Endothelial cell of umbilical vein (primary cell): ENCODE measurements around the gene DNAAF2. TPM values are rescaled to one million over a fixed set of nuclear protein-coding genes. Genes with fewer than 3 reads are reported as not detected.

Experiments
- BruUV-seq: library from RNA; stranded (reverse); fragments of 400-500 nt; replicated peaks from 2 replicates; lab custom pipeline; 2021; lab: Mats Ljungman, UMichigan
- CTCF ChIA-PET: fragments of 300-600, 350-600 bp; sonication (Branson Sonifier 250); formaldehyde crosslinking; loops from one replicate; lab custom pipeline; 2021; ENCODE audit warnings: antibody characterized with exemption, inconsistent platforms; lab: Charles Lee
- POLR2A ChIA-PET: fragments of 300-600, 350-600 bp; sonication (Branson Sonifier 250); formaldehyde crosslinking; loops from one replicate; lab custom pipeline; 2021; ENCODE audit warnings: antibody characterized with exemption, inconsistent platforms; lab: Charles Lee
- DNase-seq: peaks from one replicate; pipeline ENCODE4 v3.0.0-alpha.2; 2011; ENCODE audit warnings: low read depth, low spot score
- FAIRE-seq: peaks from 2 replicates; lab custom pipeline; 2011; peaks lifted over from hg19 to GRCh38; lab: Jason Lieb, UNC
- H2AFZ ChIP-seq: 2 replicates; pipeline ENCODE4 v1.6.0; 2012; ENCODE audit warnings: low read depth, low read length, control low read depth, inconsistent platforms
- H3K27ac ChIP-seq: 2 replicates; pipeline ENCODE4 v1.5.1; 2011; ENCODE audit warnings: low read depth, mild to moderate bottlenecking, control low read depth, low read length, moderate library complexity; ENCODE audit not compliant: insufficient read depth
- H3K27me3 ChIP-seq, 2 experiments: 2 replicates each; pipeline versions ENCODE4 v1.6.0 to v1.6.1; 2011; ENCODE audit warnings: low read length in 2 of 2, mixed read lengths in 1 of 2; ENCODE audit not compliant: control insufficient read depth in 2 of 2, insufficient read depth in 2 of 2
- H3K36me3 ChIP-seq, 2 experiments: 2 replicates in 1 of 2; 3 replicates in 1 of 2; pipeline ENCODE4 v1.5.1; 2011; ENCODE audit warnings: low read length in 2 of 2, mild to moderate bottlenecking in 1 of 2, moderate library complexity in 1 of 2; ENCODE audit not compliant: control insufficient read depth in 2 of 2, insufficient read depth in 2 of 2; ENCODE audit errors: extremely low read depth in 1 of 2
- H3K4me1 ChIP-seq: 3 replicates; pipeline ENCODE4 v1.5.1; 2011; ENCODE audit warnings: mild to moderate bottlenecking, low read length; ENCODE audit not compliant: control insufficient read depth, insufficient read depth; ENCODE audit errors: extremely low read depth
- H3K4me2 ChIP-seq: 2 replicates; pipeline ENCODE4 v1.6.1; 2011; ENCODE audit warnings: low read length, control low read depth, mixed read lengths; ENCODE audit not compliant: insufficient read depth
- H3K4me3 ChIP-seq, 3 experiments: fragments of 200-600 bp in 1 of 3; sonication (generic), shearing (Covaris generic) in 1 of 3; replicated peaks in 1 of 3; 2 replicates each; pipeline ENCODE4 v1.5.1; 2011 to 2016; ENCODE audit warnings: control low read depth in 3 of 3, low read length in 3 of 3, mild to moderate bottlenecking in 2 of 3, inconsistent platforms in 1 of 3, low read depth in 1 of 3, moderate library complexity in 1 of 3; ENCODE audit not compliant: insufficient read depth in 1 of 3
- H3K79me2 ChIP-seq: 2 replicates; pipeline ENCODE4 v1.6.0; 2012; ENCODE audit warnings: low read length, inconsistent platforms; ENCODE audit not compliant: control insufficient read depth, insufficient read depth
- H3K9ac ChIP-seq: replicated peaks from 2 replicates; pipeline ENCODE3; 2011; ENCODE audit warnings: low read length, control low read depth; ENCODE audit not compliant: insufficient read depth; ENCODE audit errors: extremely low read depth
- H3K9me1 ChIP-seq: replicated peaks from 3 replicates; pipeline ENCODE4 v1.6.0; 2011; ENCODE audit warnings: mild to moderate bottlenecking, low read length; ENCODE audit not compliant: control insufficient read depth, insufficient read depth; ENCODE audit errors: extremely low read depth
- H3K9me3 ChIP-seq: replicated peaks from 2 replicates; pipeline ENCODE4 v1.5.1; 2012; ENCODE audit warnings: low read length, inconsistent platforms; ENCODE audit not compliant: control insufficient read depth, insufficient read depth
- H4K20me1 ChIP-seq: replicated peaks from 2 replicates; pipeline ENCODE3; 2011; ENCODE audit warnings: mild to moderate bottlenecking, low read length; ENCODE audit not compliant: control insufficient read depth, insufficient read depth; ENCODE audit errors: extremely low read depth
- CTCF ChIP-seq, 2 donors: IDR thresholded peaks; 1 replicate in 1 of 2; 2 replicates in 1 of 2; pipeline ENCODE4 v1.5.1; 2011; ENCODE audit warnings: low read length in 2 of 2, mild to moderate bottlenecking in 2 of 2, moderate library complexity in 2 of 2, control low read depth in 1 of 2, inconsistent platforms in 1 of 2, low read depth in 1 of 2; ENCODE audit not compliant: insufficient read depth in 1 of 2; ENCODE audit errors: extremely low read depth in 1 of 2
- GATA2 ChIP-seq: IDR thresholded peaks from 2 replicates; pipeline ENCODE4 v1.7.0; 2011; ENCODE audit warnings: low read depth, mild to moderate bottlenecking, moderate library complexity, mixed read lengths, low read length; ENCODE audit not compliant: insufficient read length, insufficient read depth
- JUN ChIP-seq: IDR thresholded peaks from 2 replicates; pipeline ENCODE4 v1.6.1; 2011; ENCODE audit warnings: borderline replicate concordance, low read depth; ENCODE audit not compliant: insufficient read length, insufficient read depth
- MAX ChIP-seq: IDR thresholded peaks from 2 replicates; pipeline ENCODE4 v1.6.1; 2011; ENCODE audit not compliant: insufficient read depth, insufficient read length
- POLR2AphosphoS5 ChIP-seq: IDR thresholded peaks from 2 replicates; pipeline ENCODE4 v1.6.1; 2012; ENCODE audit warnings: low read depth, mild to moderate bottlenecking, control low read depth, low read length, moderate library complexity; ENCODE audit not compliant: insufficient read depth
- dilution Hi-C: fragments of 300-500 bp; cut with MboI; formaldehyde crosslinking; loops from one replicate; pipeline ENCODE4 v1.15.0; 2019; ENCODE audit warnings: low sequenced_read_pairs; ENCODE audit not compliant: extremely low pct_ligation_motif_present
- intact Hi-C: fragments of 100-400 bp; cut with micrococcal nuclease; formaldehyde crosslinking; loops from one replicate; pipeline ENCODE4 v1.10.0; 2022
- polyA plus RNA-seq, 4 experiments: library from polyadenylated mRNA; depleted of rRNA in 3 of 4; stranded (reverse) in 3 of 4; unstranded in 1 of 4; fragments of >200 nt; gene quantifications; 2 replicates each; pipeline versions ENCODE4 v1.2.1 to v1.2.3, GENCODE V29; 2011 to 2012; ENCODE audit warnings: missing spikeins in 1 of 4
- total RNA-seq: library from RNA; stranded (reverse); gene quantifications from 2 replicates; pipeline ENCODE4 v1.2.3, GENCODE V29; 2021

Gene DNAAF2
- total and polyA plus RNA-seq, 2 donors (not counting 3 experiments of a cell fraction or from before 2014, with no cell fraction given): 3.0 to 5.7 TPM

GRCh38 chr14:49622022-49622607 is 12.9 kb downstream of the DNAAF2 start:
- no peak overlapping the region for H2AFZ ChIP-seq
- peaks cover 79% of the 10 kb centered on the region for H3K79me2 ChIP-seq
- ChIA-PET CTCF (interaction anchor here (1.0 to 6.4 kb wide), 3 partner anchors 11 to 160 kb away, joined by 3 to 80 read pairs (median 9); partner anchors contain the start of gene DNAAF2), POLR2A (interaction anchor here (0.6 to 2.5 kb wide), 2 partner anchors 17 to 148 kb away, joined by 5 to 11 read pairs; no protein-coding TSS in a partner anchor)
- no peak overlapping the region for H3K27ac ChIP-seq
- no peaks in the 10 kb centered on the region for H3K27me3 ChIP-seq
- no peaks in the 10 kb centered on the region for H3K9me3 ChIP-seq
- H3K36me3 ChIP-seq: peaks cover 0 to 3% of the 10 kb centered on the region in 2 experiments
- H3K4me2 ChIP-seq: peak overlapping the region; percentile 86
- TF ChIP-seq GATA2: no peak
- peak overlapping the region; percentile 59 to 95 (median 83) for H3K4me3 ChIP-seq
- FAIRE-seq: peak; percentile 8
- H3K4me1 ChIP-seq: peaks cover 40% of the 10 kb centered on the region
- DNase-seq: peak; percentile 18
- no peaks in the 10 kb centered on the region for H3K9me1 ChIP-seq
- intact Hi-C loops (loop anchor here (10.0 kb wide), 1 partner anchor 613 kb away; the partner anchor contains the start of gene SOS2), dilution Hi-C loops (no loop called here)
- H4K20me1 ChIP-seq: no peaks in the 10 kb centered on the region
- H3K9ac ChIP-seq: peak overlapping the region; percentile 90
- TSS peak; percentile 53 for BruUV-seq

GRCh38 chr14:49621114-49621881 is 13.7 kb downstream of the DNAAF2 start:
- Histone ChIP-seq H3K9me1 (no peaks in the 10 kb centered on the region), H2AFZ (peak overlapping the region; percentile 81), H3K27ac (peak overlapping the region; percentile 69), H3K9me3 (no peaks in the 10 kb centered on the region), H3K79me2 (peaks cover 80% of the 10 kb centered on the region), H3K4me2 (peak overlapping the region; percentile 86), H3K36me3 (peaks cover 0 to 3% of the 10 kb centered on the region in 2 experiments), H3K9ac (peak overlapping the region; percentile 90), H3K4me3 (peak overlapping the region; percentile 59 to 95 (median 83)), H3K27me3 (no peaks in the 10 kb centered on the region), H3K4me1 (peaks cover 40% of the 10 kb centered on the region), H4K20me1 (no peaks in the 10 kb centered on the region)
- POLR2A ChIA-PET: interaction anchor here (0.6 to 2.5 kb wide), 6 partner anchors 9 to 148 kb away, joined by 4 to 15 read pairs (median 10); partner anchors contain the start of genes LRR1 and RPS29
- DNase-seq: peak; percentile 6
- dilution Hi-C loops (no loop called here), intact Hi-C loops (loop anchor here (10.0 kb wide), 1 partner anchor 614 kb away; the partner anchor contains the start of gene SOS2)
- TF ChIP-seq GATA2: no peak
- no peak for TF ChIP-seq JUN
- no peak for TF ChIP-seq POLR2AphosphoS5
- TF ChIP-seq MAX: peak; percentile 22
- no peak for TF ChIP-seq CTCF (IDR thresholded peaks at IDR 0.05; ENCODE audit: extremely low read depth in 1 of 2, insufficient read depth in 1 of 2, low read depth in 1 of 2, low read length in 2 of 2)
- no TSS peak for BruUV-seq
- FAIRE-seq: no peak
- CTCF ChIA-PET: interaction anchor here (0.6 to 6.4 kb wide), 8 partner anchors 9 to 160 kb away, joined by 3 to 80 read pairs (median 10); partner anchors contain the start of genes DNAAF2, KLHDC2, LRR1 and RPS29
